ENCODE data around the gene UNK. TPM values are rescaled to one million over a fixed set of nuclear protein-coding genes. Genes with fewer than 3 reads are reported as not detected.
"Not testable (repeated sequence)": the region's sequence is repeated elsewhere in the genome, so short reads cannot be mapped to it uniquely, and the experiment has no call there.

The UNK gene
- total and polyA plus RNA-seq, 4 donors, result 8.8 to 34.1 (median 25.3) TPM

GRCh38 chr17:75861927-75862317 lies 77.3 kb downstream of the UNK start:
- 64 to 65% methylated on average over 9 of the region's 9 CpGs for WGBS, 2 donors
- Histone ChIP-seq H3K9me3 (ENCODE audit: control insufficient read depth, low read length) (no peaks in the 10 kb centered on the region), H3K36me3 (ENCODE audit: control insufficient read depth in 1 of 2, insufficient read depth in 2 of 2, low read length in 1 of 2) (no peaks in the 10 kb centered on the region), H3K27ac (ENCODE audit: low read depth in 1 of 2, low read length in 2 of 2) (no peak overlapping the region), H3K4me1 (ENCODE audit: control insufficient read depth in 1 of 2, insufficient read depth in 2 of 2, low read length in 2 of 2) (no peaks in the 10 kb centered on the region), H3K4me3 (ENCODE audit: low read length in 2 of 2) (no peak overlapping the region), H3K27me3 (ENCODE audit: control insufficient read depth in 1 of 2, insufficient read depth in 2 of 2, low read length in 1 of 2) (no peaks in the 10 kb centered on the region)
- intact Hi-C loops (cut with DNase I), result no loop called here
- ATAC-seq (ENCODE audit: low FRiP score), result peak; percentile 20
- no peak for DNase-seq

- intact Hi-C loops (cut with DNase I), result no loop called here
- H3K36me3 ChIP-seq (ENCODE audit: control insufficient read depth in 1 of 2, insufficient read depth in 2 of 2, low read length in 1 of 2), result no peaks in the 10 kb centered on the region
- no peaks in the 10 kb centered on the region for H3K9me3 ChIP-seq (ENCODE audit: control insufficient read depth, low read length)
- DNase-seq (peak in 1 of 2 donors; percentile 70), ATAC-seq (ENCODE audit: low FRiP score) (peak; percentile 59)
- no peak overlapping the region for H3K27ac ChIP-seq (ENCODE audit: low read depth in 1 of 2, low read length in 2 of 2)
- no peaks in the 10 kb centered on the region for H3K27me3 ChIP-seq (ENCODE audit: control insufficient read depth in 1 of 2, insufficient read depth in 2 of 2, low read length in 1 of 2)
- H3K4me1 ChIP-seq (ENCODE audit: control insufficient read depth in 1 of 2, insufficient read depth in 2 of 2, low read length in 2 of 2), result no peaks in the 10 kb centered on the region
- no peak overlapping the region for H3K4me3 ChIP-seq (ENCODE audit: low read length in 2 of 2)
- 39 to 49% methylated on average over 8 of the region's 8 CpGs for WGBS, 2 donors
Observed at GRCh38 chr17:75864448-75864871, 79.9 kb downstream of the UNK start.

GRCh38 chr17:75864887-75865286 lies 80.3 kb downstream of the UNK start:
- intact Hi-C loops (cut with DNase I); H3K9me3 ChIP-seq (ENCODE audit: control insufficient read depth, low read length); H3K27me3 ChIP-seq (ENCODE audit: control insufficient read depth in 1 of 2, insufficient read depth in 2 of 2, low read length in 1 of 2); H3K4me1 ChIP-seq (ENCODE audit: control insufficient read depth in 1 of 2, insufficient read depth in 2 of 2, low read length in 2 of 2); H3K36me3 ChIP-seq (ENCODE audit: control insufficient read depth in 1 of 2, insufficient read depth in 2 of 2, low read length in 1 of 2); DNase-seq; H3K4me3 ChIP-seq (ENCODE audit: low read length in 2 of 2); ATAC-seq (ENCODE audit: low FRiP score); H3K27ac ChIP-seq (ENCODE audit: low read depth in 1 of 2, low read length in 2 of 2): not testable (repeated sequence)
- 83 to 89% methylated on average over 4 of the region's 4 CpGs for WGBS, 2 donors

GRCh38 chr17:75865404-75866188 lies 81.0 kb downstream of the UNK start:
- H3K27me3 ChIP-seq (ENCODE audit: control insufficient read depth in 1 of 2, insufficient read depth in 2 of 2, low read length in 1 of 2); H3K36me3 ChIP-seq (ENCODE audit: control insufficient read depth in 1 of 2, insufficient read depth in 2 of 2, low read length in 1 of 2); H3K9me3 ChIP-seq (ENCODE audit: control insufficient read depth, low read length); H3K4me1 ChIP-seq (ENCODE audit: control insufficient read depth in 1 of 2, insufficient read depth in 2 of 2, low read length in 2 of 2); H3K27ac ChIP-seq (ENCODE audit: low read depth in 1 of 2, low read length in 2 of 2); ATAC-seq (ENCODE audit: low FRiP score); H3K4me3 ChIP-seq (ENCODE audit: low read length in 2 of 2); intact Hi-C loops (cut with DNase I): not testable (repeated sequence)
- 74 to 78% methylated on average over 15 to 17 of the region's 17 CpGs for WGBS, 2 donors
- peak in 1 of 2 donors; percentile 45 for DNase-seq

- H3K9me3 ChIP-seq (ENCODE audit: control insufficient read depth, low read length); H3K27me3 ChIP-seq (ENCODE audit: control insufficient read depth in 1 of 2, insufficient read depth in 2 of 2, low read length in 1 of 2); intact Hi-C loops (cut with DNase I); ATAC-seq (ENCODE audit: low FRiP score); H3K36me3 ChIP-seq (ENCODE audit: control insufficient read depth in 1 of 2, insufficient read depth in 2 of 2, low read length in 1 of 2); H3K4me1 ChIP-seq (ENCODE audit: control insufficient read depth in 1 of 2, insufficient read depth in 2 of 2, low read length in 2 of 2); DNase-seq; H3K4me3 ChIP-seq (ENCODE audit: low read length in 2 of 2): not testable (repeated sequence)
- peak overlapping the region in 1 of 2 donors; percentile 78 for H3K27ac ChIP-seq (ENCODE audit: low read depth in 1 of 2, low read length in 2 of 2)
- WGBS, 2 donors, result 67 to 70% methylated on average over 12 of the region's 12 CpGs
Observed at GRCh38 chr17:75868730-75869281, 84.2 kb downstream of the UNK start.

- Histone ChIP-seq H3K27ac (ENCODE audit: low read depth in 1 of 2, low read length in 2 of 2) (peak overlapping the region; percentile 5 to 78), H3K4me3 (ENCODE audit: low read length in 2 of 2) (no peak overlapping the region), H3K27me3 (ENCODE audit: control insufficient read depth in 1 of 2, insufficient read depth in 2 of 2, low read length in 1 of 2) (no peaks in the 10 kb centered on the region), H3K4me1 (ENCODE audit: control insufficient read depth in 1 of 2, insufficient read depth in 2 of 2, low read length in 2 of 2) (no peaks in the 10 kb centered on the region), H3K9me3 (ENCODE audit: control insufficient read depth, low read length) (no peaks in the 10 kb centered on the region), H3K36me3 (ENCODE audit: control insufficient read depth in 1 of 2, insufficient read depth in 2 of 2, low read length in 1 of 2) (no peaks in the 10 kb centered on the region)
- WGBS, 2 donors, result 6 to 7% methylated on average over 23 of the region's 23 CpGs
- peak; percentile 81 to 86 for DNase-seq
- intact Hi-C loops (cut with DNase I), result no loop called here
- ATAC-seq (ENCODE audit: low FRiP score), result peak; percentile 63
Observed at GRCh38 chr17:75869282-75870141, 84.9 kb downstream of the UNK start.

GRCh38 chr17:75870228-75870627 lies 85.6 kb downstream of the UNK start:
- ATAC-seq (ENCODE audit: low FRiP score); H3K36me3 ChIP-seq (ENCODE audit: control insufficient read depth in 1 of 2, insufficient read depth in 2 of 2, low read length in 1 of 2); H3K4me3 ChIP-seq (ENCODE audit: low read length in 2 of 2); H3K4me1 ChIP-seq (ENCODE audit: control insufficient read depth in 1 of 2, insufficient read depth in 2 of 2, low read length in 2 of 2); DNase-seq; H3K9me3 ChIP-seq (ENCODE audit: control insufficient read depth, low read length); intact Hi-C loops (cut with DNase I); H3K27me3 ChIP-seq (ENCODE audit: control insufficient read depth in 1 of 2, insufficient read depth in 2 of 2, low read length in 1 of 2): not testable (repeated sequence)
- H3K27ac ChIP-seq (ENCODE audit: low read depth in 1 of 2, low read length in 2 of 2), result peak overlapping the region in 1 of 2 donors; percentile 78
- 18 to 20% methylated on average over 10 of the region's 10 CpGs for WGBS, 2 donors

- WGBS, 2 donors, result 5 to 9% methylated on average over 13 of the region's 13 CpGs
- H3K9me3 ChIP-seq (ENCODE audit: control insufficient read depth, low read length), result no peaks in the 10 kb centered on the region
- no peaks in the 10 kb centered on the region for H3K27me3 ChIP-seq (ENCODE audit: control insufficient read depth in 1 of 2, insufficient read depth in 2 of 2, low read length in 1 of 2)
- peak; percentile 93 to 94 for DNase-seq
- intact Hi-C loops (cut with DNase I), result no loop called here
- ATAC-seq (ENCODE audit: low FRiP score), result peak; percentile 70
- peak overlapping the region; percentile 90 to 97 for H3K27ac ChIP-seq (ENCODE audit: low read depth in 1 of 2, low read length in 2 of 2)
- H3K4me3 ChIP-seq (ENCODE audit: low read length in 2 of 2), result no peak overlapping the region
- H3K36me3 ChIP-seq (ENCODE audit: control insufficient read depth in 1 of 2, insufficient read depth in 2 of 2, low read length in 1 of 2), result no peaks in the 10 kb centered on the region
- H3K4me1 ChIP-seq (ENCODE audit: control insufficient read depth in 1 of 2, insufficient read depth in 2 of 2, low read length in 2 of 2), result peaks cover 0 to 3% of the 10 kb centered on the region in 2 donors
Observed at GRCh38 chr17:75872434-75873351, 88.1 kb downstream of the UNK start.

Data from aorta (tissue), 5 donors.